Erythroblast (primary cell): ENCODE results near the gene MAML2.

Source experiments
- GATA1 ChIP-seq: IDR thresholded peaks from 2 replicates; pipeline ENCODE4 v1.6.1; 2011; ENCODE audit warnings: low read depth, mild to moderate bottlenecking, control low read depth, low read length, moderate library complexity
- POLR2A ChIP-seq: IDR thresholded peaks from 2 replicates; pipeline ENCODE4 v1.6.1; 2011; ENCODE audit warnings: mild to moderate bottlenecking, low read length

DNA sequence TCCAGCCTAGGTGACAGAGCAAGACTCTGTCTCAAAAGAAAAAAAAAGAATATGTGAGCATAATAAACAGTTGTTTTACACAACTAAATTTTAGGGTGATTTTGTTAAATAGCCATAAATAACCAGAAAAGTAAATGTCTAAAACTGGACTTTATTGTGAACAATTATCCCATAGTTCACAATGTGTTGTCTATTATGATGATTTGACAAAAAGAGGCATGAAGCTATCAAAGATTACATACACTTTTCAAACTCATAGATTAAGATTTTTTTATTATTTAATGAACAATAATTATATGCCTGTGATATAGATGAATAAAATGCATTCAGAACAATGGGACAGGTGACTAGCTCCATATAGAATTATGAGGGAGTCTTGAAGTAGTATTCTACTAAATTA lies 392.1 kb downstream of the MAML2 start:
- no peak for TF ChIP-seq POLR2A
- no peak for TF ChIP-seq GATA1
